Measurements from ENCODE around the gene KCNAB2.
A peak's percentile ranks its signal among the peaks of the same experiment; 100 is the strongest.

Gene KCNAB2

DNA sequence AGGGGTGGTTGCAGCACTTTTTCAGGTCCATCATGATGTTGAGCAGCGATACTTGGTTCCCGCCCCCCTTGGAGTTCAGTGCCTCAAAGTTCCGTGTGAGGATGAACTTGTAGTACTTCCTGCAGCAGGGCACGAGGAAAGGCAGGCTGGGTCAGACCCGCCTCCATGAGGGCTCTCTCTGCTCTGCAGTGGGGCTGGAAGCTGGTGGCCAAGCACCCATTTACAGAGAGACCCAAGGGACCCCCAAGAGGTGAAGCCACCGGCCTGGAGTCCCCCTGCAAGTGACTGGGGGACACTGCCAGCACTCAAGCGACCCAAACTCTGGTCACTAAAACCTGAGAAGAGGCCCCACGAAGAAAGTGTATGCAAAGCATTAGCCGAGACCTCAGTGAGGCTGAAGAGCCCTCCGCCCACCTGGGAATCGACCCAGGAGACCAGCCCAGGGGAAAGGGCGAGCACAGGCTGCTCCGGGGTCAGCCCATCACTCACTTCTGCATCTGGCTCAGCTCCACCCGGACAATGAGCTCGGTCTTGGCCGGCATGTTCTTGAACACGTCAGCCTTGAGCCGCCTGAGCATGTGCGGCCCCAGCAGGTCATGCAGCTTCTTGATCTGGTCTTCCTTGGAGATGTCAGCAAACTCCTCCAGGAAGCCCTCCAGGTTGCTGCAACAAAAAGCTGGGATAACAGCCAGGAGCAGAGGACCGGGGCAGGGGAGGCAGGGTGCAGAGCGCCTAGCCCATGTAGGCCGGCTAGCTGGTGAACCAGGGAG is 89.2 kb downstream of the KCNAB2 start:
- no peak for DNase-seq

DNA sequence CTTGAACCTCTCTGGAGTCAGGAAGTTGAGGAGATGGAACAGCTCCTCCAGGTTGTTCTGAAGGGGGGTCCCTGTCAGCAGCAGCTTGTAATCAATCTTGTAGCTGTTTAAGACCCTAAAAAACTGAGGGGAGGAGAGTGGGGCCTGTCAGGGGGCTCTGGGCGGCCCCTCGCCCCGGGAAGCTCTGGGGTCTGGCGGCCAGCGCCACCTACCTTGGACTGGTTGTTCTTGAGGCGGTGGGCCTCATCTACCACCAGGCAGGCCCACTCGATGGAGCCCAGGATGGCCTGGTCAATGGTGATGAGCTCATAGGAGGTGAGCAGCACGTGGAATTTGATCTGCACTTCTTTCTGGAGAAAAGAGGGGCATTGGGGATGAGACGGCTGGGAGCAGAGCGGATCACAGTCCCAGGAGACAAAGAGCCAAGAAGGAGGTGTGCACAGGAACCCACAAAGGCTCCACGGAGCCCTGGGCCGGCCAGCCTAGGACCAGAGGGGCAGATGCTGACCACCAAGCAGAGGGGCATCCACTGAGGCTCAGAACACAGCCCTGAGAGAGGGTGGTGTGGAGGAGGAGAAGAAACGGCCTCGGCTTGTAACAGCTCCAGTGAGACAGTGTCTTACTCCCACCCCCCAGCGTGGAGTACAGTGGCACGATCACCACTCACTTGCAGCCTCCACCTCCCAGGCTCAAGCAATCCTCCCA is 91.0 kb downstream of the KCNAB2 start:
- no peak for DNase-seq

DNA sequence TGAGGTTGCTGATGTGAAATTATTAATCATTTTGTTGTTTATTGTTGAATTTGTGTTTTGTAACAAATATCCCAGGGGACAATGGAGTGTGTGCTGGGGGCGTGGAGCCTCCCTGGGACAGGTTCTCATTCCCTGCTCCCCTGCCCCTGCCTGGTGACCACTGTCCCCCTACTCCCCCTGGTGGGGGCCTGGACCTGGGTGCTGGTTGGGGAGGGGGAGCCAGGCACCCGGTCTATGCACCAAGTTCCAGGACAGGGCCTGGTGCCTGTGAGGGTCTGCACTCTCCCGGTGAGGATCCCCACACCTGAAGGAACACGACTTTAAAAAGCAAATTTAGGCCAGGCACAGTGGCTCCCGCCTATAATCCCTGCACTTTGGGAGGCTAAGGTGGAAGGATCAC is 92.1 kb downstream of the KCNAB2 start:
- DNase-seq: no peak

DNA sequence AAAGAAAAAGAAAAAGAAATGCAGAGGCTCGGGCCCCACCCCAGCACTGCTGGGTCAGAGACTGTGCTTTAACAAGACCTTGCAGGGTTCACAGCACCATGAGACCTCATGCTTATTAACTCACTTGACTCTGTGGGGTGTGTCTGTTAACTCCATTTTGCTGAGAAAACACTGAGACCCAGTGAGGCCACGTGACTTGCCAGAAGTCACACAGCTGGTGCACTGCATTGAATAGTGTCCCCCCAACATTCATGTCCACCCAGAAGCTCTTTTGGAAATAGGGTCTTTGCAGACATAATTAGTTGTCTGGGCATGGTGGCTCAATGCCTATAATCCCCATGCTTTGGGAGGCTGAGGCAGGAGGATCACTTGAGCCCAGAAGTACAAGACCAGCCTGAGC is 94.7 kb downstream of the KCNAB2 start:
- no peak for DNase-seq

DNA sequence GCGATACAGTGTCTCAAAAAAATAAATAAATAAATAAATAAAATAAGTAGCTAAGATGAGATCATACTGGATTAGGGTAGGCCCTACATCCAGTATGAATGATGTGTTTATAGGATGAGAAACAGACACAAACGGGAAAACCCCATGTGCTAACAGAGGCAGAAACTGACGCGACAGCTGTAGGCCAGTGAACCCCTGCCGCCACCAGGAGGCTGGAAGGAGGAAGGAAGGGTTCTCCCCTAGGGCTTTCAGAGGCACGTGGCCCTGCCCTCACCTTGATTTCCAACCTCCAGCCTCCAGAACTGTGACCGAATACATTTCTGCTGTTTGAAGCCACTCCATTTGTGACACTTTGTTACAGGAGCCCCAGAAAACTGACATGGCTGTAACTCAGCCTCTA is 95.9 kb downstream of the KCNAB2 start:
- DNase-seq: no peak

DNA sequence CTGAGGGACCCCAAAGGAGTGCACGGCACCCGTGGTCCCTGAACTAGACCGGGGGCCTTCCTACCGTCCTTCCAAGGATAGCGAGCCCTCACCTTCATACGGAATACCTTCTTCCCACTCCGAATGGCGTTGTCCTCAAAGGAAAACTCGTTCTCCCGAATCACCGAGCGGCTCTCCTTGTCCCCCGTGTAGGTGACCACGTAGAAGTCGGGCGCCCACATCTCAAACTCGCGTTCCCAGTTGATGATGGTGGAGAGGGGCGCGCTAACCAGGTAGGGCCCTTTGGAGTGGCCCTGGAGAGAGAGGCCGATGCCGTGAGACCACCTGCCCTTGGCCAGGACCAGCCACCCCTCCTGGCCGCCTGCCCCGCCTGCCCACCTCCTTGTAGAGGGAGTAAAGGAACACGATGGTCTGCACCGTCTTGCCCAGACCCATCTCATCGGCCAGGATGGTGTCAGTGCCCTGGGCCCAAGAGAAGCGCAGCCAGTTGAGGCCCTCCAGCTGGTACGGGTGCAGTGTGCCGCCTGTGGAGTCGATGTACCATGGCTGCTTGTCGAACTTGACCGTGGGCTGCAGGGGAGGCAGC is 96.4 kb downstream of the KCNAB2 start:
- DNase-seq: no peak

DNA sequence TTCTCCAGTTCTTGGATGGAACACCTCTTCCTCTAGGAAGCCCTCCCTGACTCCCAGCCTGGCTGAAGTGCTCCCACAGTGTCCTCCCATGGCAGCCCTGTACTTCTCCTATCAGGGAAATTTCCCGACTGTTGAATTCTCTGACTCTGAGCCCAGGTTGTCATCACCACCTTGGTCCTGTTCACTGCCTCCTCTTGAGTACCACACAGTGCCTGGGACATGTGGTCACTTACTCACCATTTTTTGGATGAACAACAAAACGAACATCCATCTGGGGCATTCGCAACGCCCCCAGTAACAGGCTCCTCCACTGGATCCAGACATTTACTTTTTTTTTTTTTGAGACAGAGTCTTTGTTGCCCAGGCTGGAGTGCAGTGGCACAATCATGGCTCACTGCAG is 97.0 kb downstream of the KCNAB2 start:
- no peak for DNase-seq

DNA sequence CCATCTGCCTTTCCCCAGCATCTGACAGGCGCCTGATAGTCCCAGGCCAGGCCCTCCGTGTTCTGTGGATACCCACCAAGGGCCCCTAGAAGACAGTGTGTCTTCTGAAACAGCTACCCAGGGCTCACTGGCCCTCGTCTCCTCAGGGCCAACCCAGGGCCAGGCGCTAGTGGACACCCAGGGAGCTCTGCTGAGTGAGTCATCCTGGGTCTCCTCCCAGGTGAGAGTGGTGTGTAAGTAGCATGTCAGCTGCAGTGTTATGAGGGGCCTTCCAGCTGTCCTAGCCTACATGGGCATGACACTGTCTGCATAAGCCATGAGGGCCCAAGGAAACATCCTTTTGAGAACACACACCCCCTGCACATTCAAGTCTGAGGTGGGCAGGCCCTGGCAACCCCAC is 97.7 kb downstream of the KCNAB2 start:
- DNase-seq: no peak

DNA sequence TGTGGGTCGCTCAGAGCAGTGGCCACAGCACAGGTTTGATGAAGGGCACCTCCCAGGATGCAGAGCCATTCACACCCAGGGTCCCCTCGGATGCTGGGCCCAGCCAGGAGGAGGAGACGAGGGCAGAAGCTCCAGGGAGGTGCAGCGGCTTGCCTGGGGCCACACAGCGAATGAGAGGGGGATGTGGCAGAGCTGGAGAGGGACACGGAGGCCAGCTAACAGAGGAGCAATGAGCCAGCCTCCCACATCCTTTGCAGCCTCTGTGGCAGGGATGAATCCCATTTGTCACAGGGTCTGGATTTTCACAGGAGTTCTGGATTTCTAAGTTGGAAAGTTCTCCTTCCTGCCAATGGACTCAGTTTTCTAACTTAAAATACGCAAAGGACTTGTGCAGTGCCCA is 98.5 kb downstream of the KCNAB2 start:
- no peak for DNase-seq

DNA sequence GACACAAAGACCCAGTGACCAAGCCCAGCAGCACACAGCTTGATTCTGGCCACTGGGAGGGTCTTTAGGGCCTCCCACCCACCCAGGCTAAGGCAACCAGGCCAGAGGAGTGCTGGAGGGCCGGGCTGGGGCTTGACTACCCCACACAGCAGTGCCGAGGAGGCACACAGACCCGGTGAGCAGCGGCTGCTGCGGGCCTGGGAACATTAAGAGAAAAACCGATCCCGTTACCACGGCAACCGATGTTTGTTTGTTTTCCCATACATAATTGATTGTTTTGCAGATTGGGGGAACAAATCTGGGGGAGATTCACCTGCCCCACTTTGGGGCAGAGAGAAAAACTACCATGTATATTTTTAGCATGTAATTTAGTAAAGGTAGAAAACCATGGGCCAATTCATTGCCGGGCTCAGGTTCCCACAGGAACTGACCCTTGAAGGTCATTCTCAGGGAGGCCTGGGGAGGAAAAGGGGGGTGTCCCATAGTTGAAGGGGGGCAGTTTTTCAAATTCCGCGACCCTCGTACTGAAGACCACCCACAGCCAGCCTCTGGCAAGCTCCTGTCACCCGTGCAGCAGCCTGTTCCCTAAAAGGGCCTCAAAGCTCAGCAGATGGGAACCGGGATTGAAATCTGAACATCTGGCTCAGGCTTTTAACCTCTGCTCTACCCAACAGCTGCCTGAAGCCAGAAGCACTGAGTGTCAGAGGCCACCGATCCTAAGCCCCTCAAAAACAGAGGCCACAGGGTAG is 99.1 kb downstream of the KCNAB2 start:
- DNase-seq: no peak

DNA sequence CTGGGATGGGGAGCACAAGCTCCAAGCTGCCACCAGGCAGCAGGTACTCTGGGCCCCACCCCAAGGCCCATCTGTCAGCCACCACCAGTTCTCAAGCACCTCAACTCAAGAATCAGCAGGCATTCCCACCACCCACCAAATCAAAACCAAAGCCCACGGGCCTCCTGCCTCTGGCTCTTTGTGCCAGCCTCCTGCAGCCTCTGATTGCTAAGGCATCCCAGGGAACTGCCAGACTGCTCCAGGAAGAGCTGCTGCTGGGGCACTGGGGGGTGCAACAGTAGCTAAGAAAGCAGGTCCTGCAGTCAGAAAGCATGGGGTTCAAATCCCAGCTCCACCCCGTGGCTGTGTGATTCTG is 99.7 kb downstream of the KCNAB2 start:
- no peak for DNase-seq

DNA sequence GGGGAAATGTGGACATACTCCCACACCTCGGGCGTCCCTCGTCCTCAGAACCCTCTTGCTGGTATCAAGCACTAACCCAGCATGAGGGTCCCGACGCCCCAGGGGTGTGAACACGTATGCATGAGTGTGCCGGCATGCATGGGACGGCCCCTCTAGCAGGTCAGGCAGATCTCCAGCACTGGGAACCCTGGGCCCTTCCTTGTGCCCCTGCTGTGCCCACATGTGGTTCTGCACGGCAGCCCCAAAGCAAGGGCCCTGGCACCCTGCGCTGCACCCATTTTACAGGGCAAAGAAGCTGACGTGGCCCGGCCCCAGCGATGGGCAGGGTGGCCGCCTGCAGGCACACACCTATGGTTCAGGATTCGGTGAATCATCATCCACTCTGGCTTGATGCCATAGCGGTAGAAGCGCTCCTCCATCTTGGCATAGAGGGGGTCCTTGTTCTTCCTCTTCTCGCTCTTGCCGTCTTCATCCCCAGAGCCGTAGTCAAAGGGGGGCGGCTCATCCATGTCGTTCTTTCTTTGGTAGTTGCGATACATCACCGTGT is 100.2 kb downstream of the KCNAB2 start:
- DNase-seq: no peak

DNA sequence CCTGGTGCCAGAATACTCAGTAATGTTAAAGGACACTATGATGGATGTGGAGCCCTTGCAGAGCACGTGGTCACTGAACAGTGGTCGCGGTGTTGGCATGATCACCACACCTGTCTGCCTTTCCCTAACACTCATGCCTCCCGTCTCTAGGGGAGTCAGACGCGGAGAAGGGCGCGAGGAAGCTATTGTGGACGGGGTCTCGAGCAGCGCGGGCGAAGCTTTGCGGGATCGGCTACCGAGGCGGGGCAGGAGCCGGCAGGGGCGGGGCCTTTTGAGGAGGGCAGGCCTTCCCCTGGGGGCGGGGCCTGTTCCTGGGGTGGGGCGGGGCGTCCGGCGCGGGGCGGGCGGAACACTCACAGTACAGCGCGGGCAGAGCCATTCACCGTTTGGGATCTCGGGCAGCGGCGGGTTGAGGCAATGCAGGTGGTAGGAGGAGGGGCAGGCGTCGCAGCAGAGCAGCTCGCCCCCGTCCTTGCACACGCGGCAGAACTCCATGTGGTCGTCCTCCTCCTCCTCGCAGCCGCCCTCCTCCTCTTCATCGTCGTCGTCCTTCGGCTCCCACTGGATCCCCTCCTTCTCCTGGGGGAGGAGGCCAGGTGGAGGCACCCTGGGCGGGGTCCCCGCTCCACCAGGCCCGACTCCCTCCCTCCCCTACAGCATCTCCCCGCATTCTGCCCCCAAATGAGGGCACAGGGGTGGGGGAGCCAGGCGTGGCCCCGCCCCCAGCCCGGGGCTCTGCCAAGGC is 103.0 kb downstream of the KCNAB2 start:
- DNase-seq: peak; percentile 56

DNA sequence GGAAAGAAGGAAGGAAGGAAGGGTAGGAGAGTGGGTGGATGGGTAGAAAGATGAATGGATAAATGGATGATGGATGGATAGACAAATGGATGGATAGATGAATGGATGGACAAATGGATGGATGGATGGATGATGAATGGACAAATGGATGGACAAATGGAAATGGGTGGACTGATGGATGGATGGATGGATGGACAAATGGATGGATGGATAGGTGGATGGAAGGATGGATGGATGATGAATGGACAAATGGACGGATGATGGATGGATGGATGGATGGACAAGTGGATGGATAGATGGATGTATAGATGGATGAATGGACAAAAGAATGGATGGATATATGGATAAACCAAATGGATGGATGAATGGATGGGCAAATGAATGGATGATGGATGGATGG is 103.9 kb downstream of the KCNAB2 start:
- DNase-seq: no peak

DNA sequence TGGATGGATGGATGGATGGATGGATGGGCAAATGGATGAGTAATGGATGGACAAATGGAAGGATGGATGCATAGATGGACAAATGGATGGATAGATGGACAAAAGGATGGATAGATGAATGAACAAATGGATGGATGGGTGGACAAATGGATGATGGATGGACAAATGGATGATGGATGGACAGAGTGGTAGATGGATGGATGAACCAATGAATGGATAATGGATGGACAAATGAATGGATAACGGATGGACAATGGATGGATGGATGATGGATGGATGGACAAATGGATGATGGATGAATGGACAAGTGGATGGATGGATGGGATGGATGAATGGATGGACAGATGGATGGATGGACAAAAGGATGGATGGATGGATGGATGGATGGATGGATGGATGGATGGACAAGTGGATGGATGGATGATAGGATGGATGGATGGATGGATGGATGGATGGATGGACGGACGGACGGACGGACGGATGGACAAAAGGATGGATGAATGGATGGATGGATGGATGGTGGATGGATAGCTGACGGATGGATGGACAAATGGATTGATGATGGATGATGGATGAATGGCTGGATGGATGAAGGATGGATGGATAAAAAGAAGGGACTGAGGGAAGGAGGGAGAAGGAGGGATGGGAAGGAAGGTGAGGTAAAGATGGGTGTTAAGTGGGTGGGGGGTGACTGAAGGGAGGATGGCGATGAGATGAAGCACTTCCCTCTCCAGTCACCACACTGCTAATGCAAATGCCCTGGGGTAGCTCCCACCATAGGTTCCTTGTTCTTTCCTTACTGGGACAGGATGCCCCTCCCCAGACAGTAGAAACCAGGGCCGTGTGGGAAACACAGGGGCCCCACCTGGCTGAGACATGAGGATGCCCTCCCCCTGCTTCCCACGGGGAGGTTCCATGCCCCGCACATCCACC is 104.6 kb downstream of the KCNAB2 start:
- DNase-seq: no peak
